K562 (cell line): Measurements from ENCODE around the gene ERBB3. TPM values are rescaled to one million over a fixed set of nuclear protein-coding genes. Genes with fewer than 3 reads are reported as not detected.
A peak's percentile ranks its signal among the peaks of the same experiment; 100 is the strongest.

Experiments used
- CHD7 ChIP-seq: fragments of 200-600 bp; sonication (generic); IDR thresholded peaks from one replicate; pipeline ENCODE4 v1.6.1; 2012; ENCODE audit warnings: mild to moderate bottlenecking, low read depth, low read length, inconsistent platforms
- FOXK1 ChIP-seq: sonication (generic); formaldehyde crosslinking; IDR thresholded peaks from 2 replicates; pipeline ENCODE4 v1.8.0; 2022; ENCODE audit warnings: missing genetic modification reagents, mild to moderate bottlenecking, borderline replicate concordance
- HBP1 ChIP-seq: fragments of 450-650 bp; formaldehyde crosslinking; IDR thresholded peaks from 2 replicates; pipeline ENCODE4 v1.4.0; 2022; ENCODE audit warnings: missing genetic modification characterization
- MAX ChIP-seq: sonication (generic); formaldehyde crosslinking; IDR thresholded peaks from 2 replicates; pipeline ENCODE4 v1.9.0; 2022; ENCODE audit warnings: mild to moderate bottlenecking, missing genetic modification reagents
- RFX7 ChIP-seq: fragments of 250-450 bp; sonication (Bioruptor Pico); IDR thresholded peaks from 2 replicates; pipeline ENCODE4 v1.5.1; 2021; ENCODE audit warnings: mild to moderate bottlenecking
- TFE3 ChIP-seq: fragments of 450-650 bp; formaldehyde crosslinking; IDR thresholded peaks from 2 replicates; pipeline ENCODE4 v1.4.0; 2020; ENCODE audit warnings: mild to moderate bottlenecking, mixed read lengths
- USF1 ChIP-seq: sonication (generic); formaldehyde crosslinking; IDR thresholded peaks from 2 replicates; pipeline ENCODE4 v1.9.0; 2022; ENCODE audit warnings: mild to moderate bottlenecking, missing genetic modification reagents
- XRCC5 ChIP-seq: fragments of 200-400 bp; formaldehyde crosslinking; IDR thresholded peaks from 2 replicates; pipeline ENCODE4 v1.6.1; 2017; ENCODE audit warnings: low read depth, mild to moderate bottlenecking, low read length
- ZNF766 ChIP-seq: fragments of 200-800 bp; sonication (Bioruptor generic); conservative IDR thresholded peaks from 2 replicates; pipeline ENCODE4 v1.6.1; 2016; ENCODE audit warnings: missing genetic modification characterization, missing compliant biosample characterization
- polyA plus RNA-seq, 8 experiments: library from polyadenylated mRNA; depleted of rRNA in 4 of 8; stranded (reverse) in 5 of 8; unstranded in 3 of 8; fragments of >200 nt; fragmentation: Nextera tagmentation in 2 of 8; fragmentation: Illumina TruSeq in 1 of 8; extraction: Ambion mirVana in 2 of 8; extraction: Trizol in 1 of 8; gene quantifications; 2 replicates each; pipeline versions ENCODE4 v1.2.1 to v1.2.3, GENCODE V29; 2011 to 2014; ENCODE audit warnings: inconsistent platforms in 1 of 8, missing spikeins in 1 of 8
- total RNA-seq, 7 experiments: library from RNA; depleted of rRNA in 6 of 7; stranded (reverse); fragments of >200 nt in 6 of 7; fragmentation: Illumina TruSeq in 2 of 7; extraction: Trizol in 2 of 7; gene quantifications; 2 replicates each; pipeline versions ENCODE4 v1.2.1 to v1.2.3, GENCODE V29; 2011 to 2021; ENCODE audit warnings: low replicate concordance in 1 of 7

ERBB3 gene
- total and polyA plus RNA-seq, 9 of the 15 experiments (the other 6 are each of a cell fraction or from before 2014, with no cell fraction given) = 1.5 to 5.4 (median 3.8) TPM

- TF ChIP-seq CHD7 = no peak
- peak; percentile 29; the same call in 1 of the 2 replicates for TF ChIP-seq USF1 (CRISPR knock-in tag)
- no peak for TF ChIP-seq ZNF766 (CRISPR knock-in tag)
- TF ChIP-seq RFX7 (CRISPR knock-in tag) = no peak
- TF ChIP-seq TFE3 (CRISPR knock-in tag) = no peak
- TF ChIP-seq MAX (CRISPR knock-in tag) = peak; percentile 84
- TF ChIP-seq XRCC5 = peak; percentile 75
- TF ChIP-seq FOXK1 (CRISPR knock-in tag) = peak; percentile 61; the same call in 1 of the 2 replicates
- no peak for TF ChIP-seq HBP1
Observed at GRCh38 chr12:56079723-56080555, at the start of gene ERBB3 (continued).
